Measurements from ENCODE around the gene MIPOL1. TPM values are rescaled to one million over a fixed set of nuclear protein-coding genes. Genes with fewer than 3 reads are reported as not detected.

The MIPOL1 gene
- total and polyA plus RNA-seq, 2 donors (not counting 3 experiments of a cell fraction or from before 2014, with no cell fraction given): 3.4 to 33.5 TPM

DNA sequence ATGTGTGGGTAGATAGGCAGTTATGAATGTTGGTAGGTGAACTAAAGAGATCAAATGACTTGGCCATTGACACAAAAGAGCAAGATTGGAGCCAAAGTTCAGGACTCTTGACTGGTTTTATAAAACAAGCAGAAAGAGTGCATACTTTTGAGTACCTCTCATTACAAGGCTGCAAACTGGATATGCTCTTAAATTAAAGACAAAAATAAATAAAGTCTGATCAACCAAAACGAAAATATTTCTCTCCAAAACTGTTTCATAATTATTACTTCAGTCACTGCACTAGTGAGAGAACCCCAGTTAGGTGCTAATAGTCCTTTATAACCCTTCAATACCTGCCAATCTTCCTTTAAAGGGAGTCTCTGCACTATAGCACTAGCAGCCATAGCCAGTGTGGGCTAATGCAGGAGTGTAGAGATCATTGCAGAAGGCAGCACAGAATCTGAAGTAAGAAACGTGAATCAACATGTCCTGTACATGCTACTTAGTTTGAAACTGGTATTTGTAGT lies 250.2 kb downstream of the MIPOL1 start:
- H3K36me3 ChIP-seq (ENCODE audit: control insufficient read depth in 2 of 2, extremely low read depth in 1 of 2, insufficient read depth in 2 of 2, low read length in 2 of 2): no peaks in the 10 kb centered on the region
- no peak overlapping the region for H3K9ac ChIP-seq (replicated peaks; ENCODE audit: extremely low read depth, insufficient read depth, low read length)
- no TSS peak for BruUV-seq (replicated peaks)
- ChIA-PET POLR2A (no interaction called here), CTCF (interaction anchor here (1.7 kb wide), 1 partner anchor 20 kb away, joined by 5 read pairs; no protein-coding TSS in a partner anchor)
- no peaks in the 10 kb centered on the region for H3K79me2 ChIP-seq (ENCODE audit: control insufficient read depth, insufficient read depth, low read length)
- no peak overlapping the region for H3K4me2 ChIP-seq (ENCODE audit: insufficient read depth, low read length)
- H3K4me3 ChIP-seq (replicated peaks in 1 of 3; ENCODE audit: insufficient read depth in 1 of 3, low read depth in 1 of 3, low read length in 3 of 3): no peak overlapping the region
- no peaks in the 10 kb centered on the region for H3K9me1 ChIP-seq (replicated peaks; ENCODE audit: control insufficient read depth, extremely low read depth, insufficient read depth, low read length)
- no peak overlapping the region for H2AFZ ChIP-seq (ENCODE audit: low read depth, low read length)
- H3K4me1 ChIP-seq (ENCODE audit: control insufficient read depth, extremely low read depth, insufficient read depth, low read length): no peaks in the 10 kb centered on the region
- TF ChIP-seq GATA2 (IDR thresholded peaks at IDR 0.05; ENCODE audit: insufficient read depth, insufficient read length, low read depth, low read length) (no peak), POLR2AphosphoS5 (IDR thresholded peaks at IDR 0.05; ENCODE audit: insufficient read depth, low read depth, low read length) (no peak), MYC (IDR thresholded peaks at IDR 0.05; ENCODE audit: low read depth, low read length) (no peak), EZH2 (IDR thresholded peaks at IDR 0.05; ENCODE audit: borderline replicate concordance, low read depth, low read length, severe bottlenecking) (no peak), POLR2A (IDR thresholded peaks at IDR 0.05; ENCODE audit: low read depth, low read length) (no peak), JUN (IDR thresholded peaks at IDR 0.05; ENCODE audit: borderline replicate concordance, insufficient read depth, insufficient read length, low read depth) (no peak), FOS (IDR thresholded peaks at IDR 0.05; ENCODE audit: borderline replicate concordance, insufficient read depth, low read length) (no peak)
- TF ChIP-seq, protein P1, sequence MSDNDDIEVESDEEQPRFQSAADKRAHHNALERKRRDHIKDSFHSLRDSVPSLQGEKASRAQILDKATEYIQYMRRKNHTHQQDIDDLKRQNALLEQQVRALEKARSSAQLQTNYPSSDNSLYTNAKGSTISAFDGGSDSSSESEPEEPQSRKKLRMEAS (IDR thresholded peaks at IDR 0.05; ENCODE audit: insufficient read depth, insufficient read length): no peak
- TF ChIP-seq, protein P2, sequence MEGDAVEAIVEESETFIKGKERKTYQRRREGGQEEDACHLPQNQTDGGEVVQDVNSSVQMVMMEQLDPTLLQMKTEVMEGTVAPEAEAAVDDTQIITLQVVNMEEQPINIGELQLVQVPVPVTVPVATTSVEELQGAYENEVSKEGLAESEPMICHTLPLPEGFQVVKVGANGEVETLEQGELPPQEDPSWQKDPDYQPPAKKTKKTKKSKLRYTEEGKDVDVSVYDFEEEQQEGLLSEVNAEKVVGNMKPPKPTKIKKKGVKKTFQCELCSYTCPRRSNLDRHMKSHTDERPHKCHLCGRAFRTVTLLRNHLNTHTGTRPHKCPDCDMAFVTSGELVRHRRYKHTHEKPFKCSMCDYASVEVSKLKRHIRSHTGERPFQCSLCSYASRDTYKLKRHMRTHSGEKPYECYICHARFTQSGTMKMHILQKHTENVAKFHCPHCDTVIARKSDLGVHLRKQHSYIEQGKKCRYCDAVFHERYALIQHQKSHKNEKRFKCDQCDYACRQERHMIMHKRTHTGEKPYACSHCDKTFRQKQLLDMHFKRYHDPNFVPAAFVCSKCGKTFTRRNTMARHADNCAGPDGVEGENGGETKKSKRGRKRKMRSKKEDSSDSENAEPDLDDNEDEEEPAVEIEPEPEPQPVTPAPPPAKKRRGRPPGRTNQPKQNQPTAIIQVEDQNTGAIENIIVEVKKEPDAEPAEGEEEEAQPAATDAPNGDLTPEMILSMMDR (IDR thresholded peaks at IDR 0.05; ENCODE audit: extremely low read depth in 1 of 2, insufficient read depth in 1 of 2, low read depth in 1 of 2, low read length in 2 of 2): no peak
- no peak overlapping the region for H3K27ac ChIP-seq (ENCODE audit: insufficient read depth, low read depth, low read length)
- no peak for DNase-seq (ENCODE audit: low read depth, low spot score)
- no peaks in the 10 kb centered on the region for H3K27me3 ChIP-seq (ENCODE audit: control insufficient read depth in 2 of 2, insufficient read depth in 2 of 2, low read length in 2 of 2)
- H4K20me1 ChIP-seq (replicated peaks; ENCODE audit: control insufficient read depth, extremely low read depth, insufficient read depth, low read length): no peaks in the 10 kb centered on the region
- FAIRE-seq: no peak
- intact Hi-C loops (cut with micrococcal nuclease) (no loop called here), dilution Hi-C loops (cut with MboI; ENCODE audit: extremely low pct_ligation_motif_present, low sequenced_read_pairs) (no loop called here)
- H3K9me3 ChIP-seq (replicated peaks; ENCODE audit: control insufficient read depth, insufficient read depth, low read length): no peaks in the 10 kb centered on the region
